Caki2 (cell line): ENCODE results near the gene PTPRC. TPM values are rescaled to one million over a fixed set of nuclear protein-coding genes. Genes with fewer than 3 reads are reported as not detected.

Experiments used
- DNase-seq: peaks from one replicate; pipeline ENCODE4 v3.0.0-alpha.2; 2015; ENCODE audit warnings: low read depth
- in situ Hi-C: cut with HindIII; loops from 2 replicates; pipeline ENCODE4 v1.10.0; 2016; ENCODE audit warnings: low sequenced_read_pairs, low pct_unique_long_range_greater_than_20kb, mixed read lengths
- total RNA-seq: library from RNA; depleted of rRNA; stranded (reverse); fragments of >200 nt; shearing (Covaris generic); gene quantifications from 2 replicates; pipeline ENCODE4 v1.2.3, GENCODE V29; 2014; ENCODE audit warnings: low replicate concordance

The PTPRC gene
- total RNA-seq, 1 experiment from 2014 or later, result not detected

DNA sequence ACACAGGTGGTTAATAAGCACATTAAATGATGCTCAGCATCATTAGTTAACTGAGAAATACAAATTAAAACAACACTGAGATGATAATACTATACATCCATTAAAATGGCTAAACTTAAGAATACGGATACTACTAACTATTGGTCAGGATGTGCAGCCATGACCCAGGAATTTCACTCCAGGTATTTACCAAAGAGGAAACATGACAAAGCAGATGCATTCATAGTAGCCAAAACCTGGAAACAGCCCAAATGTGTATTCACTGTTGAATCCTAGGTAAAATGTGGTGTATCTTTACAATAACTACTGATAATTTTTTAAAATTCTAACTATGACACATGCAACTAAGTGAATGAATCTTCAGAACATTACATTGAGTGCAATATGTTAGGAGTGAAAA lies 73.0 kb downstream of the PTPRC start:
- in situ Hi-C loops, result no loop called here
- DNase-seq, result no peak

DNA sequence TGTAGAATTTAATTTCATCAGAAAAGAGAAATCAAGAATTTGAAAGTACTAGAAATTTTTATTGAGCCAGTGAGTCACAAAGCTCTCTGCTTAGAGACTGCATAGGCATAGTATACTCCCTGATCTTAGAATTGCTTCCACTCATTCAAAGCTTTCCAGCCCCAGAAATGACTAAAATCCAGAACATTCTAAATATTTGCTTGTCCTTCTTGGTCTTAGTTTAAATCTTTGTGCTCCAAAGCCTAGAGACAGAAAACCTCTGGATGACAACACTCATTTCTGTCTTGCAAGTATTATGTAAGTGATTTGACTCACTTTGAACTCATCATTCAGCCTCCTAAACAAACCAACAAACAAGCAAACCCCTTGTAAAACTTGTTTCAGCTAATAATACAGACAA lies 74.2 kb downstream of the PTPRC start:
- in situ Hi-C loops, result no loop called here
- no peak for DNase-seq

DNA sequence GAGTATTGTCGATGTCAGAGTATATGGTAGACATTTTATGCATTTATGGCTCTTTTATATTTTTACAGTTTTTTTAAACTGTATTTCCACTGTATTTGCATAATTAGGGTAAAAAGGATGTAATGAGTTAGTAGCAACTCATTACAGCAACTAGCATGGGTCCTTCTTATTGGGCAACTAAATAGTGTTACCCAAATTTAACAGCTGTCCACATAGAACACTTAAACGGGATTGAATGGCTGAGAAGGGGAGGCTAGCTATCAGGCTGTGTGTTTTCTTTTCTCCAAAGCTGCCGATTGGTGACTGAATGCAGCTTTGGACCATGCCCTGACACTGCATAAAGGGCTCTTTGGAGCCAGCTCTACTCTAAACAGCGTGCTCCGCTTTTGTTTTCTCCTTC lies 75.4 kb downstream of the PTPRC start:
- in situ Hi-C loops, result no loop called here
- no peak for DNase-seq

DNA sequence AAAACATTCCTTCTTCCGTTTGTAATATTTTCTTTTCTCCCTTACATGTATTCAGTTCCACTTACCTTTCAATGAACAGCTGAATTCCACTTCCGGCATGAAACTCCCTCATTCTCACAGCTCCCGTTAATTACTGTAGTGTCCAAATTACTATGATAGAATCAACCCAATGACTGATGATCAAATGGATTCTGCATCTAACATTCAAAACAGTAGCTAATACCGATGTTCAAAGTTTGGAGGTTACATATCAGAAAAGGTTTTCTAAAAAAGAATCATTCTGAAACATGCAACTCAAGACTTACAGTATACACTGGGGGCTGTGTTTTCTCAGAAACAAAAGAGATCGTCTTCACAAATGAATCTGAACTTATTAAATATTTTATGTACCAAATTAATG lies 77.2 kb downstream of the PTPRC start:
- in situ Hi-C loops, result no loop called here
- no peak for DNase-seq

DNA sequence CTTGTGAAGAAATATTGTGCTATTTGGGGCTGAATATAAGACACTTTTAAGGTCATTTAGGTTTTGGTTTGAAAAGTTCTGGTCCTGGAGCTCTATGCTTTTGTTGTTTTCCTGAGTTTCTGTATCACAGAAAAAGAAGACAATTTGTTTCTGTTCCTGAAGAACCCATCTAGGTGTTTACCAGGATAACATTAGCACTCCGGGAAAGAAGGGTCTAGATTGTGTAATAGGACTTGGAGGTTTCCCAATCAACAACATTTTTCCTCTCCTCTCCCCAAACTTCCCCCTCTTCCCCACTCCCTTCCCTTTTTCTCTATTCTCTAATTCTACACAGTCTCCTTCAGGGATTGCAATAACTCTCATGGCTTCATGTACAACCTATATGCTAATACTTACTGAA lies 78.7 kb downstream of the PTPRC start:
- no peak for DNase-seq
- in situ Hi-C loops, result no loop called here

DNA sequence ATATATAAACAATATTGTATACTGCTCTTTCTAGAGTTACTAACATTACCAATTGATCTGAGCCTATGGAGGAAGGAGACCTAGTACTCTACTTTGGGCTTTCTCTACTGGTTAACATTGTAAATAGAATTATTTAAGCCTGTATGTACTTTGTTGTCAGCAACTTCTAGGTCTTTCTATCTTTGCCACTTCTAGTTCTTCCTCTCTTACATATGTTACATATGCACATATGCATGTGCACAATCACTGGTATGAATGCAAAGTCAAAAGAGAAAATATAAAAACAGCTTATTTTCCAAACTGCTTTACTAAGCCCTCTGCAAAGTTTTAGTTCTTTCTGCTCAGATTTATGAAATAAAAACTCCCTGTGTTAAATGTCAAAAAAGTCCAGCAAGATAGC lies 84.3 kb downstream of the PTPRC start:
- in situ Hi-C loops, result no loop called here
- no peak for DNase-seq

DNA sequence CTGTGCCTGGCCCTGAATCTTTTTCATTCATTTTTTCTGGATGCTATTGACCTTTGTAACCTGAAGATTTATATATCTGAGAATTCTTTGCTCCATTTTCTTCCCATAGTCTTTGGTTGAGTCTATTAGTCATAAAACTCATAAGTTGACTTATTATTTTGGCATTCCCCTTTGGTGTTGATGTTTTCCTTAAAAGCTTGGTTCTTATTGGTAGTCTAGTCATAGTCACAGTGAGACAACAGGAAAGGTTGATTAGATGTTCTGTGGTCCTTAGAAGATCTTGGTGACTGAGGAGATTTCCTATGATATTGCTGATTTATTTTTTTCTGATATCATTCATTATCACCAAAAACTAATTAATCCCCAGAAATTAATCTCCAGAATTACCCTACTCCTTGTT lies 86.2 kb downstream of the PTPRC start:
- in situ Hi-C loops, result no loop called here
- DNase-seq, result no peak

DNA sequence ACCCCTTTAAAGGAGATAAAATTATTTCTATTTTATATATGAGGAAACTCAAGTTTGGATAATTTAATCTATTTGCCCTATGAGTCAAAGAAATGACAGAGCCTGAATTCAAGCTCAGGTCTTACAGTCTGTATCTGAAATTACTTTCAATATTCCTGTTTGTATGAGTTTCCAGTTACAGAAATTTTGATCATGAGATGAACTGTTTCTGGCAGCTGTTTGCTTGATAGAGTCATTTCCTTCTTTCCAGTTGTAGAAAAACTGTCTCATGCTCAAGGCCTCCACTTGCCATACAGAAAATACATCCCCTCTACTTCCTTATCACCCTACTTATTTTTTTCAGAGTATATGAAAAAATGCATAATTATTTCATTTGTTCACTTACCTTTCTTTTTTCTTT lies 87.6 kb downstream of the PTPRC start:
- DNase-seq, result no peak
- in situ Hi-C loops, result no loop called here

DNA sequence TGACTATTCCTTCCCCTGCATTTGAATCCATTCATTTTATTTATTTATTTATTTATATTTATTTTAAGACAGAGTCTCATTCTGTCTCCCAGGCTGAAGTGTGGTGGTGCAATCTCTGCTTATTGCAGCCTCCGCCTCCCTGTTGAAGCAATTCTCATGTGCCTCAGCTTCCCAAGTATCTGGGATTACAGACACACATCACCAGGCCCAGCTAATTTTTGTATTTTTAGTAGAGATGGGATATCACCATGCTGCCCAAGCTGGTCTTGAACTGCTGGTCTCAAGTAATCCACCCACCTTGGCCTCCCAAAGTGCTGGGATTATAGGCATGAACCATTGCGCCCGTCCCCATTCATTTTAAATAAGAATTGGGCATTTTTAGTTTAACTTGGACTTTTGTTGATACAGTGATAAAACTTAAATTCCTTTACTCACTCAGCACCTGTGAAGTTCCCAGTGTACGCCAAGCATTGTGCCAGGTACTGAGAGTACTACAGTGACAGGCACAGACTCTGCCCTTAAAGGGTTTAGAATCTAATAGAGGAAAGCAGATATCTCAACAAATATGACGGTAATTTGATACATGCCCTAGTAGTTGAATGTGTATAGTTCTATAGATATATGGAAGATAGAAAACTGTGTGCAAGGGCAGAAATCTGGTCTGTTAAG lies 90.5 kb downstream of the PTPRC start:
- in situ Hi-C loops, result no loop called here
- no peak for DNase-seq

DNA sequence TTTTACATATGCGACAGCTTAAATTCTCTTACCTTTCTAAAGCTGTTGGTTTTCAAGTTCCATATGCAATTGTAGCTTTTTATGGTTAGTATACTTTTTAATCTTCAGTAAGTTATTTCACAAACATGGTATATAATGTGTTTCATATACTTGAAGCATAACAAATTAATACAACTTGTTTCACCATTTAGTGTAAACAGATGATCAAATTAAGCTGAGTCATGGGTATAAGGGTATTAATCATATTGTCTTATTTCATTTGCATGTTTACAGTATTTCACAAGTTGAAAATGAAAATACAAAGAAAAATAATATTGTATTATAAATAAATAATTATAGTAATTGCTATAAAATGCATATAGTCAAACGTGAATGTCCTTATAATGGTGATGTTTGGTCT lies 92.1 kb downstream of the PTPRC start:
- in situ Hi-C loops, result no loop called here
- no peak for DNase-seq

DNA sequence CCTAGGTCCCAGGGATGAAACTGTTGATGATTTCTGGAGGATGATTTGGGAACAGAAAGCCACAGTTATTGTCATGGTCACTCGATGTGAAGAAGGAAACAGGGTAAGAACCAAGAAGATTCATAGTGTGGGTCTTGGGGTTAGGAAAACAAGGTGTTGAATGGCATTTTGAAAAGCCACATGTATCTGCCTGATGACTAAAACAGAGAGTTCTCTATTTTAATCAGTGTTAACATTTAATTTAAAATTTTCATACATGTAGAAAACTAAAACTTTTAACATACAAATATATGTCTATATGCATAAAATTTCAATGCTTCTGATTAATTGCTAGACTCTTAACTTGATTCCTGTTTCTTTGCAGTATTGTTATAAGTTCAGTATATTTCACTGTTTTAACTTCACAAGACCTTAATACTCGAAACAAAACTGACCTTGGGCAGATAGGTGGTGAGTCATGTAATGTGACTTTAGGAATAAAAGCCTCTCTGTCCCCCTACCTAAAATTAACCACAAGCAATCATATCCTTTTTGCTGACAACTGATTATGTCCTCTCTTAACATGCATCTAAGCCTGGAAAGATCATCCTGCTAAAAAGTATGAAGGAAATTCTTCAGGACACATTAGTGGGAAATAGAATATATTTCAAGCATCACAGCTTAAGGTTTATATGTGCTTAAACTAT lies 95.6 kb downstream of the PTPRC start:
- in situ Hi-C loops, result no loop called here
- DNase-seq, result no peak

DNA sequence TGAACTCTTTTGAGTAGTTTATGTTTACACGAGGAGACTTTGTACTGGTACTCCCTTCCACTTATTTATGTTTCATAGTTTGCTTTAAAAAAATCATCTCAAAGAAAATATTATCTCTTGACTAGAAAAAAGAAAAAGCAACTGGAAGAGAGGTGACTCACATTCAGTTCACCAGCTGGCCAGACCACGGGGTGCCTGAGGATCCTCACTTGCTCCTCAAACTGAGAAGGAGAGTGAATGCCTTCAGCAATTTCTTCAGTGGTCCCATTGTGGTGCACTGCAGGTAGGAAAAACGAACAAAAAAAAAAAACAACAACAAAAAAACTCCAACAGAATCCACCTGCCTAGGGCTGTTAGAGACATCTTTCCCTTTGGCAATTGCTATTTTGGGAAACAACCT lies 102.9 kb downstream of the PTPRC start:
- in situ Hi-C loops, result no loop called here
- no peak for DNase-seq

DNA sequence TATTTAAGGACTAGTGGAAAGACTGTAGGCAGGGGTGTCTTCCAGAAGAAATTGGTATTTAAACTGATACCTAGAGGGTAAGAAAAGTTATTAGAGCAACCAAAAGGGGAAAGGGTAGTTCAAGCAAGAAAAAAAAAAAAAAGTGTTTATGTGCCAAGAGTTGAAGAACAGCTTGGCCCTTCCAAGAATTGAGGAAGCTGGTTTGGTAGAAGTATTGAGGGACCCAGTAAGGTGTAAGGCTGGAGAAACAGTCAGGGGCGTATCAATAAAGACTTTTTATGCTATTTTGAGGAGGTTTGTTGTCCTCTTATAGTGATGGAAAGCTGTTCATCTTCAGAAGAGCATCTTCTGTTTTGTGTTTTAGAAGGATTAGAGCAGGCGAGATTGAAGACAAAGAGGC lies 108.3 kb downstream of the PTPRC start:
- in situ Hi-C loops, result no loop called here
- no peak for DNase-seq

DNA sequence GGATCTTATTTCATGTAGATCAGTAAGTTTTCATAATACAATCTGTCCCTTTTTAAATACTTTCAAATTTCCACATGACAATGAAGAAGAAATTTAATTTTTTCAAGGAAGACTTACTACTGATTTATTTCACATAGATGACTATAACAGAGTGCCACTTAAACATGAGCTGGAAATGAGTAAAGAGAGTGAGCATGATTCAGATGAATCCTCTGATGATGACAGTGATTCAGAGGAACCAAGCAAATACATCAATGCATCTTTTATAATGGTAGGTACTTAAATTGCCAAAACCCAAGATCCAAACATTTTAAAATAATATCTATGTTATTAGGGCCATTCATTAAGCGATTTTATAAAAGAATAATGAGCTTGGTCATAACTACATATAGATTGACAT lies 110.4 kb downstream of the PTPRC start:
- no peak for DNase-seq
- in situ Hi-C loops, result no loop called here

DNA sequence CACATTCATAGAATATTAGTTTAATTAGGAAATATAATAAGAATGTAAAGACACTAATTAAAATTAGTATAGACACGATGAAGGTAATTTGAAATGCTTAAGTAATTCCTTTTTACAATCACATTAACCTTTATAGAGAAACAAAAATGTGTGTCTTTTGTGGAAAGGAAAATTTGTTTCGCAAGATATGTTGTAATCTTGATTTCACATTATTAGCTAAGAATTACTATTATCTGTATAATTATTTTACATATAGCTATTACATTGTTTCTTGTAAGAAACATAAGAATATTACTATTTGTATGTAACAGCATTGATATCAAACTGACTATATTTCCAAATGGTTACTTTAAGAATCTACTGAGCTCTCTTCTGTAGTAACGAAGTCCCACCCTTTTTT lies 111.2 kb downstream of the PTPRC start:
- DNase-seq, result no peak
- in situ Hi-C loops, result no loop called here

DNA sequence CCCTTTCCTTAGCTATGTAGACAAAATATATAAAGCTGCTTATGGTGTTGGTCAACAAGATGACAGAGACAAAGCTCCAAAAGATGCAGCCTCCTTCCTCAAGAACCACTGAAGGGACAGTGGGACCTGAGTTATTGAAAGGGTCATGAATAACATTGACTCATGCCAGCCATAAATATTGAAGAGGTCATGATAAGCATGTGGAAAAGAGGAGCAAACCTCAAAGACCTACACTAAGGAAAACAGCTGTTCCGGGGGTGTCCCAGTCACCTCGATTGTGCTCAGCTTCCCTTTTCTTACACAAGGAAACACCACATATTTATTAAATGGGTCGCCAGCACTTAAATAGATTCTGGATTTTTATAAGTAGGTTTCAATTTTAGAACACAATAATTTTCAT lies 112.9 kb downstream of the PTPRC start:
- in situ Hi-C loops, result no loop called here
- no peak for DNase-seq

DNA sequence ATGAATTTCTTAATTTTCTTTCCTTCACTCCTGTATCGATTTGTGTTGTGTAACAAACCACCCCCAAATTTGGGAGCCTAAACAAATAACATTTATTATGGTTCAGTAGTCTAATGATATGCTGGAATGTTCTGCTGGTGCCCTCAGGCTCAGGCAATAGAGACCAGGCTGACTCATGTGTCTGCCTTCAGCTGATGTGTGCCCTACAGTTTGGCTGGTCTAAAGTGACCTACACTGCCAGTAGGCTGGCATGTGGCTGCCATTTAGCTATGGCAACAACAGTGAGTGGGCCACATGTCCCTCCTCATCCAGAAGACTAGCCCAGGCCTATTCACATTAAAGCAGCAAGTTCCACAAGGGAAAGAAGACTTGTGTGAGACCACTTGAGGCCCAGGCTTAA lies 115.8 kb downstream of the PTPRC start:
- in situ Hi-C loops, result no loop called here
- no peak for DNase-seq

DNA sequence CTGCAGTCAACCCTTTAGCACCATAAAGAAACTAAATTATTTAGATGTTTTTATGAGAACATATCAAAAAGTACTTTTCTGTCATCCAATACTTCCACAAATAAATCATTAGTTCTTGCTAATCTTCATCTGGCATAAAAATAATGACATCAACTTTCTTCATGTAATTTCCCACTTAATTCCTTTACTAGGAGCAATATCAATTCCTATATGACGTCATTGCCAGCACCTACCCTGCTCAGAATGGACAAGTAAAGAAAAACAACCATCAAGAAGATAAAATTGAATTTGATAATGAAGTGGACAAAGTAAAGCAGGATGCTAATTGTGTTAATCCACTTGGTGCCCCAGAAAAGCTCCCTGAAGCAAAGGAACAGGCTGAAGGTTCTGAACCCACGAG lies 116.9 kb downstream of the PTPRC start:
- no peak for DNase-seq
- in situ Hi-C loops, result no loop called here

DNA sequence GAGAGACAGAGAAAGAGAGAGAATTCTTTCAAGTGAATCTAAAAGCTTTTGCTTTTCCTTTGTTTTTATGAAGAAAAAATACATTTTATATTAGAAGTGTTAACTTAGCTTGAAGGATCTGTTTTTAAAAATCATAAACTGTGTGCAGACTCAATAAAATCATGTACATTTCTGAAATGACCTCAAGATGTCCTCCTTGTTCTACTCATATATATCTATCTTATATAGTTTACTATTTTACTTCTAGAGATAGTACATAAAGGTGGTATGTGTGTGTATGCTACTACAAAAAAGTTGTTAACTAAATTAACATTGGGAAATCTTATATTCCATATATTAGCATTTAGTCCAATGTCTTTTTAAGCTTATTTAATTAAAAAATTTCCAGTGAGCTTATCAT lies 117.6 kb downstream of the PTPRC start:
- no peak for DNase-seq
- in situ Hi-C loops, result no loop called here

DNA sequence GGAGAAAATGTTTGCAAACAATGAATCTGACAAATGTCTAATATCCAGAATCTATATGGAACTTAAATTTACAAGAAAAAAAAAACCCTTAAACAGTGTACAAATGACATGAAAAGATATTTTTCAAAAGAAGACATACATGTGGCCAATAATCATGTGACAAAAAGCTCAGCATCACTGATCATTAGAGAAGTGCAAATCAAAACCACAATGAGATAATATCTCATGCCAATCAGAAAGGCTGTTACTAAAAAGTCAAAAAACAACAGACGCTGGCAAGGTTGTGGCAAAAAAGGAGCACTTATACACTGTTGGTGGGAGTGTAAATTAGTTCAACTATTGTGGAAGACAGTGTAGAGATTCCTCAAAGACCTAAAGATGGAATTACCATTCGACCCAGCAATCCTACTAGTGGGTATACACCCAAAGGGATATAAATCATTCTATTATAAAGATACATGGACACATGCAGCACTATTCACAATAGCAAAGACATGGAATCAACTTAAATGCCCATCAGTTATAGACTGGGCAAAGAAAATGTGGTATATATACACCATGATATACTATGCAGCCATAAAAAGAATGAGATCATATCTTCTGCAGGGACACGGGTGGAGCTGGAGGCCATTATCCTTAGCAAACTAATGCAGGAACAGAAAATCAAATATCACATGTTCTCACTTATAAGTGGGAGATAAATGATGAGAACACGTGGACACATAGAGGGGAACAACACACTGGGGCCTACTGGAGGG lies 123.2 kb downstream of the PTPRC start:
- in situ Hi-C loops, result no loop called here
- no peak for DNase-seq
